Calu3 (cell line): ENCODE data around the gene RXRA. TPM values are rescaled to one million over a fixed set of nuclear protein-coding genes. Genes with fewer than 3 reads are reported as not detected.

Experiments used
- BruUV-seq: library from RNA; stranded (reverse); fragments of 400-500 nt; replicated peaks from 2 replicates; lab custom pipeline; 2021; lab: Mats Ljungman, UMichigan
- CTCF ChIA-PET: fragments of 300-600 bp; sonication (Branson Sonifier 250); formaldehyde crosslinking; loops from one replicate; lab custom pipeline; 2022; ENCODE audit warnings: antibody characterized with exemption; lab: Charles Lee
- DNase-seq: peaks from one replicate; pipeline ENCODE4 v3.0.0; 2022
- H3K27ac Mint-ChIP-seq: one replicate; pipeline ENCODE4 v1.8.0; 2022; ENCODE audit warnings: mixed read lengths; ENCODE audit not compliant: unreplicated experiment
- H3K27me3 Mint-ChIP-seq: one replicate; pipeline ENCODE4 v1.8.0; 2022; ENCODE audit warnings: mixed read lengths; ENCODE audit not compliant: unreplicated experiment
- H3K36me3 Mint-ChIP-seq: one replicate; pipeline ENCODE4 v1.8.0; 2022; ENCODE audit warnings: mild to moderate bottlenecking, moderate library complexity, mixed read lengths; ENCODE audit not compliant: insufficient read depth, unreplicated experiment
- H3K4me1 Mint-ChIP-seq: one replicate; pipeline ENCODE4 v1.8.0; 2022; ENCODE audit warnings: mild to moderate bottlenecking, low read depth, mixed read lengths; ENCODE audit not compliant: unreplicated experiment
- H3K4me3 Mint-ChIP-seq: one replicate; pipeline ENCODE4 v1.8.0; 2022; ENCODE audit warnings: mild to moderate bottlenecking, low read depth, moderate library complexity, mixed read lengths; ENCODE audit not compliant: unreplicated experiment
- H3K9me3 Mint-ChIP-seq: one replicate; pipeline ENCODE4 v1.8.0; 2022; ENCODE audit warnings: low read depth, mixed read lengths; ENCODE audit not compliant: unreplicated experiment
- intact Hi-C: fragments of 100-400 bp; cut with micrococcal nuclease; formaldehyde crosslinking; loops from one replicate; pipeline ENCODE4 v1.10.0; 2022; ENCODE audit not compliant: unreplicated experiment
- total RNA-seq: library from RNA; stranded (reverse); gene quantifications from 2 replicates; pipeline ENCODE4 v1.2.3, GENCODE V29; 2022
- TF ChIP-seq, protein P1 (sequence below): fragments of 200-600 bp; IDR thresholded peaks from one replicate; pipeline ENCODE4 v1.8.0; 2022; ENCODE audit warnings: antibody characterized with exemption; ENCODE audit not compliant: unreplicated experiment

RXRA gene
- total RNA-seq, 1 experiment from 2014 or later: 15.0 TPM

- Mint-ChIP-seq H3K27me3 (no peaks in the 10 kb centered on the region), H3K4me1 (no peaks in the 10 kb centered on the region)
- intact Hi-C loops: no loop called here
Measured at GRCh38 chr9:134352247-134352933, 26.1 kb downstream of the RXRA start.

DNA sequence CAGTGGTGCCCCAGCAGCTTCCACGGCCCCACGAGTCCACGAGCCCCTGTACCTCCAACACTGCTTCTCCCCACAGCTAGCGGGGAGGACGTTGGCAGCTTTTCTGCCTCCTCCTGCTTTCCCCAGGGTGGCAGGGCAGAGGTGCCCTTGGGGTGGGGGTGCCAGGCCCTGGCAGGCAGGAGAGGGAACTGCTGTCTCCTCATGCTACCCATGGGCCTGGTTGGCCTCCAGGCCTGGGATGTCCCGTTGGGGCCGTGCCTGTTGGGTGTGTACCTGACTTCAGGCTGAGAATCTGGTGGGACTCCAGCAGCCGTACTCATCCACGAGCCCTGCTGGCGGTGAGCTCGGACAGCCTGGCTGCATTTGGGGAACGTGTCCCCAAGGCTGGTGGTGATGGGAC is 27.3 kb downstream of the RXRA start:
- DNase-seq: no peak
- TF ChIP-seq, protein P1, sequence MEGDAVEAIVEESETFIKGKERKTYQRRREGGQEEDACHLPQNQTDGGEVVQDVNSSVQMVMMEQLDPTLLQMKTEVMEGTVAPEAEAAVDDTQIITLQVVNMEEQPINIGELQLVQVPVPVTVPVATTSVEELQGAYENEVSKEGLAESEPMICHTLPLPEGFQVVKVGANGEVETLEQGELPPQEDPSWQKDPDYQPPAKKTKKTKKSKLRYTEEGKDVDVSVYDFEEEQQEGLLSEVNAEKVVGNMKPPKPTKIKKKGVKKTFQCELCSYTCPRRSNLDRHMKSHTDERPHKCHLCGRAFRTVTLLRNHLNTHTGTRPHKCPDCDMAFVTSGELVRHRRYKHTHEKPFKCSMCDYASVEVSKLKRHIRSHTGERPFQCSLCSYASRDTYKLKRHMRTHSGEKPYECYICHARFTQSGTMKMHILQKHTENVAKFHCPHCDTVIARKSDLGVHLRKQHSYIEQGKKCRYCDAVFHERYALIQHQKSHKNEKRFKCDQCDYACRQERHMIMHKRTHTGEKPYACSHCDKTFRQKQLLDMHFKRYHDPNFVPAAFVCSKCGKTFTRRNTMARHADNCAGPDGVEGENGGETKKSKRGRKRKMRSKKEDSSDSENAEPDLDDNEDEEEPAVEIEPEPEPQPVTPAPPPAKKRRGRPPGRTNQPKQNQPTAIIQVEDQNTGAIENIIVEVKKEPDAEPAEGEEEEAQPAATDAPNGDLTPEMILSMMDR: no peak
- intact Hi-C loops: no loop called here
- CTCF ChIA-PET: no interaction called here
- Mint-ChIP-seq H3K27me3 (no peaks in the 10 kb centered on the region), H3K4me1 (no peaks in the 10 kb centered on the region), H3K36me3 (peaks cover 6% of the 10 kb centered on the region), H3K27ac (no peak overlapping the region), H3K4me3 (no peak overlapping the region), H3K9me3 (no peaks in the 10 kb centered on the region)
- BruUV-seq: no TSS peak

More at GRCh38 chr9:134352247-134352933, 26.1 kb downstream of the RXRA start:
- CTCF ChIA-PET: no interaction called here
- Mint-ChIP-seq H3K4me3 (no peak overlapping the region), H3K9me3 (no peaks in the 10 kb centered on the region), H3K27ac (no peak overlapping the region), H3K36me3 (peaks cover 11% of the 10 kb centered on the region)
- TF ChIP-seq, protein P1: no peak
- no TSS peak for BruUV-seq
- no peak for DNase-seq

- Mint-ChIP-seq H3K27me3 (no peaks in the 10 kb centered on the region), H3K9me3 (no peaks in the 10 kb centered on the region), H3K27ac (no peak overlapping the region), H3K36me3 (peaks cover 6% of the 10 kb centered on the region), H3K4me3 (no peak overlapping the region), H3K4me1 (no peaks in the 10 kb centered on the region)
- DNase-seq: no peak
- CTCF ChIA-PET: interaction anchor here (0.5 kb wide), 1 partner anchor 187 kb away, joined by 4 read pairs; no protein-coding TSS in a partner anchor
- no TSS peak for BruUV-seq
- TF ChIP-seq, protein P1: no peak
- intact Hi-C loops: no loop called here
Measured at GRCh38 chr9:134355158-134355557, 28.9 kb downstream of the RXRA start.

DNA sequence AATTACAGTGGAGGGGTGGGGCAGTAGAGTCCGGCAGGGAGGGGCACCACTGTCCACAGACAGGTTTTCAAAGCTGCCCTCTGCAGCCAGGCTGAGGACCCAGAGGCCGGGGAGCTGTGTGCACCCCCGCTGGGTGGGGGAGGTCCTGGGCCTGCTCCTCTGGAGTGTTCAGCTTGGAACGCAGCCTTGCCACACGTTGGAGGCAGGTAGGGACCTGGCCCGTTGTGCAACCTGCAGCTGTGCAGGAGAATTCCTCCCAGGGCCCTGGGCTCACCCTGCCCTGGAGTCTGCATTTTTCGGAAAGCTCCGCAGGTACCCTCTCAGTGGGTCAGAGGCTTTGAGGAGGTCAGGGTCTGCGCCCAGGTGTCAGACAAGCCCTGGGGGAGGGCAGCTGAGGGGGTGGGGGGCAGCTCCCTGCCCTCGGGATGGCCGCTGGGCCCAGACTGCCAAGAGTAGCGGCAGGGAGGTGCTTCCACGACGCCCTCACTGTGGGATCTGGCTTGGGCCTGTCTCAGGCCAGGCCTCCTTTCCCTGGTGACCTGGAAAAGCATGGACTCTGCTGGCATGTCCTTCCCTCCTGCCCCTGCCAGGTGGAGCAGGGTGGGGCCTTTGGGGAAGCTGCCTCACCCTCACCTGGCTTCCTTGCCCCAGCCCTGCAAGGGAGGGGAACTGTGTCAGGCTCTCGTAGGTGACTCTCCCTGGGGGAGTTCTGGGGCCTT is 29.5 kb downstream of the RXRA start:
- no TSS peak for BruUV-seq
- TF ChIP-seq, protein P1: no peak
- Mint-ChIP-seq H3K9me3 (no peaks in the 10 kb centered on the region), H3K27ac (no peak overlapping the region), H3K4me3 (no peak overlapping the region), H3K4me1 (no peaks in the 10 kb centered on the region), H3K27me3 (no peaks in the 10 kb centered on the region), H3K36me3 (peaks cover 6% of the 10 kb centered on the region)
- intact Hi-C loops: no loop called here
- CTCF ChIA-PET: interaction anchor here (0.5 to 1.4 kb wide), 2 partner anchors 28 to 188 kb away, joined by 4 to 5 read pairs; no protein-coding TSS in a partner anchor
- peak; percentile 19 for DNase-seq
